Muscle layer of colon (tissue), 2 donors: ENCODE measurements around the gene ERCC1.

Source experiments
- H3K27ac ChIP-seq: one replicate; pipeline ENCODE4 v1.7.0; 2013; ENCODE audit warnings: low read depth, mild to moderate bottlenecking, low read length, moderate library complexity
- H3K27me3 ChIP-seq, 2 donors: one replicate each; pipeline ENCODE4 v1.7.0; 2013; ENCODE audit warnings: low read length in 2 of 2, mild to moderate bottlenecking in 2 of 2; ENCODE audit not compliant: insufficient read depth in 2 of 2, control insufficient read depth in 1 of 2
- H3K36me3 ChIP-seq: one replicate; pipeline ENCODE4 v1.7.0; 2013; ENCODE audit warnings: mild to moderate bottlenecking, low read length; ENCODE audit not compliant: insufficient read depth
- H3K4me1 ChIP-seq: one replicate; pipeline ENCODE4 v1.7.0; 2013; ENCODE audit warnings: mild to moderate bottlenecking, low read length; ENCODE audit not compliant: insufficient read depth
- H3K4me3 ChIP-seq, 2 donors: one replicate each; pipeline ENCODE4 v1.7.0; 2013; ENCODE audit warnings: low read length in 2 of 2, low read depth in 1 of 2, mild to moderate bottlenecking in 1 of 2, moderate library complexity in 1 of 2
- H3K9ac ChIP-seq: one replicate; pipeline ENCODE4 v1.7.0; 2013; ENCODE audit warnings: low read length
- H3K9me3 ChIP-seq: one replicate; pipeline ENCODE4 v1.7.0; 2013; ENCODE audit warnings: mild to moderate bottlenecking, low read length
- donor health status: abdominal sarcoma.
- donor health status: Adenocarcinoma of cecum.

Gene ERCC1

GRCh38 chr19:45370410-45371204, 53.1 kb downstream of the ERCC1 start, which contains the start of gene ERCC2:
TSS of gene ERCC2 (minus strand) at chr19:45370573. CDS start at chr19:45370540, 33 bp downstream.
- Histone ChIP-seq H3K27ac (peak within 1 kb of the TSS; percentile 39), H3K9ac (no peak within 1 kb of the TSS), H3K9me3 (no peaks in the 10 kb centered on the region), H3K36me3 (no peaks in the 10 kb centered on the region), H3K4me1 (peaks cover 4% of the 10 kb centered on the region), H3K4me3 (peak within 1 kb of the TSS; percentile 65 to 80), H3K27me3 (no peaks in the 10 kb centered on the region)

- peaks cover 4% of the 10 kb centered on the region for H3K4me1 ChIP-seq
- H3K27ac ChIP-seq = no peak overlapping the region
- H3K4me3 ChIP-seq = no peak overlapping the region
- H3K9me3 ChIP-seq = no peaks in the 10 kb centered on the region
- no peak overlapping the region for H3K9ac ChIP-seq
- no peaks in the 10 kb centered on the region for H3K27me3 ChIP-seq
- H3K36me3 ChIP-seq = no peaks in the 10 kb centered on the region
Measured at GRCh38 chr19:45368737-45369340, 54.9 kb downstream of the ERCC1 start.

- no peak overlapping the region for H3K4me3 ChIP-seq
- no peak overlapping the region for H3K27ac ChIP-seq
- no peaks in the 10 kb centered on the region for H3K27me3 ChIP-seq
- H3K4me1 ChIP-seq = peaks cover 4% of the 10 kb centered on the region
- H3K9me3 ChIP-seq = no peaks in the 10 kb centered on the region
- H3K36me3 ChIP-seq = no peaks in the 10 kb centered on the region
- no peak overlapping the region for H3K9ac ChIP-seq
Measured at GRCh38 chr19:45368127-45368526, 55.6 kb downstream of the ERCC1 start.

DNA sequence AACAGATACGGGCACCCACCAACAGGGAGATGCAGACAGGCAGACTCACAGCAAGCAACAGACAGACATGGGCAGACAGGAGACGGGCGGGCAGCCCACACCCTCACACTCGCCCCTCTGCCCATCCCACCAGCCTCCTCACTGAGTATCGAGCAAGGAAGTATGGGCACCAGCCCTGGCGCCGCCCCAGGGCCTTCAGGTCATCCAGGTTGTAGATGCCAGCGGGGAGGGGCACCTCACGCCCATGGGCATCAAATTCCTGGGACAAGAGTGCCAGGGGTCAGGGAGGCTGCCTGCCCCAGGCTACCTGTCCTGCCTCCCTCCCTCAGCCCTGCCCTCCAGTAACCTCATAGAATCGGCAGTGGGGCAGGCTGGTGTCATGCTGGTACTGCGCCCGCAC, 59.0 kb downstream of the ERCC1 start:
- H3K36me3 ChIP-seq = no peaks in the 10 kb centered on the region
- H3K27me3 ChIP-seq = no peaks in the 10 kb centered on the region
- no peak overlapping the region for H3K4me3 ChIP-seq
- H3K27ac ChIP-seq = no peak overlapping the region
- no peaks in the 10 kb centered on the region for H3K9me3 ChIP-seq
- H3K9ac ChIP-seq = no peak overlapping the region
- peaks cover 3% of the 10 kb centered on the region for H3K4me1 ChIP-seq

GRCh38 chr19:45363861-45364459, 59.8 kb downstream of the ERCC1 start:
- Histone ChIP-seq H3K27ac (no peak overlapping the region), H3K4me3 (no peak overlapping the region), H3K9me3 (no peaks in the 10 kb centered on the region), H3K27me3 (no peaks in the 10 kb centered on the region), H3K36me3 (peaks cover under 1% of the 10 kb centered on the region), H3K9ac (no peak overlapping the region), H3K4me1 (no peaks in the 10 kb centered on the region)

DNA sequence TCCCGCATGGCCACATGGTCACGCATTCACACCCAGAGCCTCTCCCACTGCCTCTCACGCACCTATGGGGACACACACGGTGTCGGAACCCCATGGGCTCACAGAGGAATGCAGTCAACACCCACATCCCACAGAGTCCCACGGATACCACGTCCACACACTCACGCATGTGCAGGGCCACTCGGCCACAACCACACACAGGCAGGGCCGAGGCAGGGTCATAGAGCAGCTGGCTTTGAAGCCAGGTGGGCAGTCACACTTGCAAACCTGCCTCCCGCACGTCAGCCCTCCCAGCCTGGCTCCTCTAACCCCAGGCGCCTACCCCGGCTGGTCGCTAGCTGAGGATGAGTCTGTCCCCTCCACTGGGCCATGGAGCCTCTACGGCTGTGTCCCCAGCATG, 61.4 kb downstream of the ERCC1 start:
- H3K4me1 ChIP-seq = no peaks in the 10 kb centered on the region
- H3K36me3 ChIP-seq = peaks cover 4% of the 10 kb centered on the region
- H3K9ac ChIP-seq = no peak overlapping the region
- H3K27ac ChIP-seq = no peak overlapping the region
- no peak overlapping the region for H3K4me3 ChIP-seq
- no peaks in the 10 kb centered on the region for H3K9me3 ChIP-seq
- H3K27me3 ChIP-seq = no peaks in the 10 kb centered on the region

DNA sequence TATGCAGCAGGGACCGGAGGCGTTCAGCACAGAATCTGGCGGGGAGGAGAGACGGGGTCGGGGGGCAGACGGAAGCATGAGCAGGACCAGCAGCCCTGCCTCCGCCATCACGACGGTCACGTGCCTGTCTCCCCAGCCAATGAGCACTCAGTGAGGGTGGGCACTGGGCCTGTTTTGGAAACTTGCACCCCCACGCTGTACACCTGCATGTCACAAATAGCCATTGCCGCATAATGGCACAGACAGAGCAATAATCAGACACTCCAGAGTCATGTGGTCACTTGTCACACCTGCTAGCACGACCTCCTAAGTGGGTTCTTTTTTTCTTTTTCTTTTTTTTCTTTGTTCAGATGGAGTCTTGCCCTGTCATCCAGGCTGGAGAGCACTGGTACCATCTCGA, 62.1 kb downstream of the ERCC1 start:
- no peaks in the 10 kb centered on the region for H3K9me3 ChIP-seq
- H3K4me3 ChIP-seq = no peak overlapping the region
- H3K27ac ChIP-seq = no peak overlapping the region
- no peaks in the 10 kb centered on the region for H3K27me3 ChIP-seq
- H3K36me3 ChIP-seq = peaks cover 4% of the 10 kb centered on the region
- no peaks in the 10 kb centered on the region for H3K4me1 ChIP-seq
- H3K9ac ChIP-seq = no peak overlapping the region

DNA sequence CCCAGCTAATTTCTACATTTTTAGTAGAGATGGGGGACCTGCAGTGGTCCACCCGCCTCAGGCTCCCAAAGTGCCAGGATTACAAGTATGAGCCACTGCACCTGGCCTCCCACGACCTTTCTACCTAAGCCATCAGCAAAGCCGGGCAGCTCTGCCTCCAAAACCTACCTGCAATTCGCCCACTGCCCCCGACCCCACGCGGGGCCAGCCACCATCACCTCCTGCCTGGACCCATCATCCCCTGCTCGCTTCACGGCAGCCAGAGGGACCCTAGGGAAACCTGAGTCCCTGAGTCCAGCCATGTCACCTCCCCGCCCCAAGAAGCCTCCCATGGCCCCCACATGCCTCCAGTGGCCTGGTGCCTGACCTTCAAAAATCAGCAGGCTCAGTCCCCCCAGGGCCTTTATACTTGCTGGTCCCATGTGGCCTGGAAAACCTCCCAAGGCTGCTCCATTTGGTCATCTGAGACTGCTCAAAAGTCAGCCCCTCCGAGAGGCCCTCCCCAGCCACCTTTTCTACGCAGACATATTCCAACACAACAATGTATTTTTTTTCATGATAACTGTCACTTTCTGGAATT, 65.4 kb downstream of the ERCC1 start:
- Histone ChIP-seq H3K9me3 (no peaks in the 10 kb centered on the region), H3K9ac (no peak overlapping the region), H3K4me1 (no peaks in the 10 kb centered on the region), H3K27ac (no peak overlapping the region), H3K4me3 (no peak overlapping the region), H3K36me3 (peaks cover 4% of the 10 kb centered on the region), H3K27me3 (no peaks in the 10 kb centered on the region)

DNA sequence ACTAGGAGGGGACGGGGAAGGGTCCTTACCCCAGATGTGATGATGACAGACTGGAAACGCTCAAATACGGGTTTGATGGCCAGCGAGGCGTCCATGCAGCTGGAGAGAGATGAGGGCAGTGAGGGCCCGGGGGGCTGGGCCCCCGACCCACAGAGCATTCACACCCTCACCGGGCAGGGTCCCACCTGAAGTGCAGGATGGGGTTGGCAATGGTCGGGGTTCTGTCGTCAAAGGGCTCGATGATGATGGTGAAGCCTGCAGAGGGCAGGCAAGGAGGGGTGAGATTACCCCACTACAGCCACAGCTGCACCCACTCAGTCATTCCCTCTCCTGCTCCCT, 66.3 kb downstream of the ERCC1 start:
- peaks cover 4% of the 10 kb centered on the region for H3K36me3 ChIP-seq
- H3K27ac ChIP-seq = no peak overlapping the region
- H3K4me1 ChIP-seq = no peaks in the 10 kb centered on the region
- H3K4me3 ChIP-seq = no peak overlapping the region
- no peak overlapping the region for H3K9ac ChIP-seq
- no peaks in the 10 kb centered on the region for H3K27me3 ChIP-seq
- no peaks in the 10 kb centered on the region for H3K9me3 ChIP-seq
